GM19035 (cell line): Measurements from ENCODE around the gene RND1.
"Not testable (repeated sequence)": the region's sequence is repeated elsewhere in the genome, so short reads cannot be mapped to it uniquely, and the experiment has no call there.

Experiments
- ATAC-seq: cut with Tn5 transposase; IDR thresholded peaks from one replicate; pipeline ENCODE4 v1.9.1; 2021; ENCODE audit not compliant: unreplicated experiment

RND1 gene

DNA sequence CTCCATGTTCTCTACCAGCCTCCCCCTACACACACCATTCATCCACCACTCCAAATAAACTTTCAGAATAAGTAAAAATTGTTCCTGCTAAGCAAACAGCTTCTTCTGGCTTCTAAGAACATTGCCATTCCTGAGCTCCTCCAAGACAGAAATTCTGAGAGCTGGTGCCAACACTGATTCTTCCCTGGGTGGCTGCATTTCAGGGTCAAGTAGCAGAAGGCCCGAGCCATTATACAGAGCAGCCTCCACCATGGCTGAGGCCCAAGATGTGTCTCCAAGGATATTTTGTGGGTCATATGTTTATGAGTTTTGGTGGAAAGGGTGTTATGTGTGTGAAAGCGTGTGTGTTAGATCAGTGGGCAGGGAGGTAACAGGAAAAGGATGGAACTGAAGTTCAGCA, 3.5 kb upstream of the RND1 start:
- no peak for ATAC-seq

DNA sequence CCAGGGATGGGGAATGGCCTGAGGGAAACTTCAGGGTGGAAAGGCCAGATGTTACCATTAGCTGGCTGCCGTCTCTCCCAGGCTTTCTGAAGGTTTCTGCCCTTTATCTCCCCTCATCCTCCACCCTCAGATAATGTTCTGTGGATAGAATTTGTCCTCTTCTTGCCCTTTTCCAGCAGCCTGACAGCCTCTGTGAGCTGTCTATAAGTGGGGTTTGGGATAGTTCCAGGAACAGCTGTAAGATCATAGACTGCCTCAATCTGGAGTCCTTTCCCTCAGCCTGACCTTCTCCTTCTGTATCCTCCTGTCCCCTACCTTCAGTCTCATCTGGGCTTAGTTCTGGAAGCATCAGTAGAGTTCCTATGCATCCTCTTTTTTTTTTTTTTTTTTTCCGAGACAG, 2.8 kb upstream of the RND1 start:
- ATAC-seq, result no peak

DNA sequence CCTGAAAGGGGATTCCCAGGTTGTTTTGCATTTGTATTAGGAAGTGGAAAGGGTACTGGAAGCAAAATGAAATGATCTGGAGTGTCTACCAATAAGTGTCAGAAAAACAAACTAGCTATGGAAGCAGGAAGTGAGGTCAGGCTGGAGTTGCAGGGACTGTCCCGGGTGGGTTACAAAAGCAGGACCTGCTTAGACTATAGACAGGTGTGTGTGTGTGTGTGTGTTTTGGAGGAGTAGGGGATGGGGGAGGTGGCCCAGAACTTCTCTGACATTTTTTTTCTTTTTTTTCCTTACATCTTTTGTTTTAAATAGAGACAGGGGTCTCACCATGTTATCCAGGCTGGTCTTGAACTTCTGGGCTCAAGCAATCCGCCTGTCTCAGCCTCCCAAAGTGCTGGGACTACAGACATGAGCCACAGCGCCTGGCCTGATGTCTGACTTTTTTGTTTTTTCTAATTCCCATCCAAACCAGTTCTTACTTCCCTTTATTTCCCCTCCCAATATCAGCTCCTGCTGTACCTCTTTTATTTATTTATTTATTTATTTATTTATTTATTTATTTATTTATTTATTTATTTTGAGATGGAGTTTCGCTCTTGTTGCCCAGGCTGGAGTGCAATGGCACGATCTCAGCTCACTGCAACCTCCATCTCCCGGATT, 512 bp upstream of the RND1 start:
- no peak for ATAC-seq

DNA sequence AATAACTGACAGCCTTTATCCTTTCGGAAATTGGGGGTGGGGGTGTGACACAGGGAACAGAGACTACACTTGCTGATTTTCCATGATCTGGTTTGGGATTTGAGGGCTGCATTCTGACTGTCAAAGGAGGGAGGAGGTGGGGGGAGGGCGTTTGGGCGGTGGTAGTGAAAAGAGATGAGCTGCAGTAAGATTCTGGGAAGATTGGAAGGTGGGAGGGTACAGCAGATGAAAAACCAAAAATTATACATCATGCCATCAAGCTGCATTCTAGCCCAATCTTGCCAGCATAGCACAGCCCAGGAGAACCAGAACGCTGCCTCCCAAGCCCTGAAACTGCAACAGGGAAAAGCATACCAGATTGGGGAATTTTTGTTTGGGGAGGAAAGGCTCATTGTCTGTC, 2.4 kb downstream of the RND1 start:
- no peak for ATAC-seq

GRCh38 chr12:48862760-48863159, 2.9 kb downstream of the RND1 start:
- no peak for ATAC-seq

DNA sequence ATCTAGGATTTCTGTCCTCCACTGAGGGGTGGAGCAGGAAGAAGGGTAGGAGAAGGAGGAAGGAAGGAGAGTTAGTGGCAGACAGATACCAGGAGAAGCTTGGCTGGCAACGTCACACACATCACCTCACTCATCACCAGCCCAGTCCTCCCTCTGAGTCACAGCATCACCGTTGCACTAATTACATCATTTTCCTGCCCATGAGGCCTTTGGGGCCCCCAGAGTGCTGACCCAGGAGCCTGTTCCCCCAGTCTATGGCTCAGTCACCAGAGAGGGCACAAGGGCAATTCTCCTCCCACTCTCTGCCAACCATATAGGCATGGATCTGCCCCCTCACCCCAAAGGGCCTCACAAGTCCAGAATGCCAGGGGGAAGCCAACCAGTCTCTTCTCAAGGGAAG, 4.6 kb downstream of the RND1 start:
- no peak for ATAC-seq

DNA sequence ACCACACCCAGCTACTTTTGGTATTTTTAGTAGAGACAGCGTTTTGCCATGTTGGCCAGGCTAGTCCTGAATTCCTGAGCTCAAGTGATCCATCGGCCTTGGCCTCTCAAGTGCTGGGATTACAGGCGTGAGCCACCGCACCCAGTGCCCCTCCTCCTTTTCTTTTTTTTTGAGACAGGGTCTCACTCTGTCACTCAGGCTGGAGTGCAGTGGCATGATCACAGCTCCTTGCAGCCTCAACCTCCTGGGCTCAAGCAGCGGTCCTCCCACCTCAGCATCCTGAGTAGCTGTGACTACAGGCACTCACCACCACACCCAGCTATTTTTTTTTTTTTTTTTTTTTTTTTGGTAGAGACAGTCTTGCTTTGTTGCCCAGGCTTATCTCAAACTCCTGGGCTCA, 5.4 kb downstream of the RND1 start:
- not testable (repeated sequence) for ATAC-seq

GRCh38 chr12:48859607-48860006, 6.1 kb downstream of the RND1 start:
- no peak for ATAC-seq

- ATAC-seq, result no peak
Measured at GRCh38 chr12:48858043-48858442, 7.6 kb downstream of the RND1 start.

DNA sequence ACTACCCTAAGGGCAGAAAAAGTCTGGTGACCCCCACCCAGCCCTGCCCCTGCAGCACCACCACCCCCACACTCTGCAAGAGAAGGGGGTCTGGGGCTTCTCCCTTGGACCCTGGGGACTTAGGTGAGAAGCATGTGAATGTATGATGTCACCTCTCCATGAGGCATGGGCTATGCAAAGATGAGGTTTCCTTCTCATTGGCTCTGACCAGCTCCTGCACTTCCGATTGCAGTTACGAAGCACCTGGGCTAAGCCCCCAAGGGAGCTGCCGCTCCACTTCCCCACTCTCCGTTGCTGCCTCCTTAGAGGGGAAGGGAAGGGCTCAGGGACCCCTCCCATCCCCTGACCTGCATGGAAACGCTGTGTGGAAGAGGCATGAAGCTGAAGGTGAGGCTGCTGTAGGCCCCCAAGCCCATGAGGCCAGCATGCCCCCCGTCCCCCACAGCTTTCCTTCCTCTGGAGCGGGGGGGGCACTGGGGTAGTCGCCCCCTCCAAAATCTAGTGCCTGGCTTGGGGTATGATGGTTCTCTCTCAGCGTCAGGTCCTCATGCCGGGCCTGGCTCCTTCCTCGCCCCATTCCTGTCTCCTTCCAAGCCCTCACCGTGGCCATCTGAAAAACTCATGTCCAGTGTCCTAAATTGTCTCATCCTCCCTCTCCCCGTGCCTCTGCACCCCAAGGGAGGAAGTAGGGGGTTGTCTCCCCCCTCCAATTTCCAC, 8.2 kb downstream of the RND1 start:
- ATAC-seq, result no peak

DNA sequence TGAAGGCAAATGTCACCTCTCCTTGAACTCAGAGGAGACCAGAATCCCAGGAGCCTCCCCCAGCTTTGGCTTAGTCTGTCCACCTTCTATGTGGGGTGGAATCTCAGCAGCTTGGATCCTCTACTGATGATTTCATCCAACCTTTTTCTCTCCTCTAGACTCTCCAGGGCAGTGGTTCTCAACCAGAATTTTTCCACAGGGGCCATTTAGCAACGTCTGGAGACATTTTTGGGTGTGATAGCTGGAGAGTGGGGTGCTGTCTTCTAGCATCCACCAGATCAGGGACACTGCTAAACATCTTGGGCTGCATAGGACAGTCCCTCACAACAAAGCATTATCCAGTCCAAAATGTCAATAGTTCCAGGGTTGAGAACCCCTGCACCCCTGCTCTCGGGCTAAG, 9.3 kb downstream of the RND1 start:
- no peak for ATAC-seq

DNA sequence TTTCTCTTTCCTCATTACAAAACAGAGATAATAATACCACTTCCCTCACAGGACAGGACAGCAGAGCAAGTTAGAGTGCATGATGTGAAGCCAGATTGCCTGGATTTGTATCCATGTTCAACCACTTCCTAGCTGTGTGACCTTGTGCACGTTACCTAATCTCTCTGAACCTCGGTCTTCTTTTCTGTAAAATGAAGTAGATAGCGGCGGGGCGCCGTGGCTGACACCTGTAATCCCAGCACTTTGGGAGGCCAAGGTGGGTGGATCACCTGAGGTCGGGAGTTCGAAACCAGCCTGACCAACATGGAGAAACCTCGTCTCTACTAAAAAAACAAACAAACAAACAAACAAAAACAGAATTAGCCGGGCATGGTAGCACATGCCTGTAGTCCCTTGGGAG, 10.7 kb downstream of the RND1 start:
- ATAC-seq, result not testable (repeated sequence)

DNA sequence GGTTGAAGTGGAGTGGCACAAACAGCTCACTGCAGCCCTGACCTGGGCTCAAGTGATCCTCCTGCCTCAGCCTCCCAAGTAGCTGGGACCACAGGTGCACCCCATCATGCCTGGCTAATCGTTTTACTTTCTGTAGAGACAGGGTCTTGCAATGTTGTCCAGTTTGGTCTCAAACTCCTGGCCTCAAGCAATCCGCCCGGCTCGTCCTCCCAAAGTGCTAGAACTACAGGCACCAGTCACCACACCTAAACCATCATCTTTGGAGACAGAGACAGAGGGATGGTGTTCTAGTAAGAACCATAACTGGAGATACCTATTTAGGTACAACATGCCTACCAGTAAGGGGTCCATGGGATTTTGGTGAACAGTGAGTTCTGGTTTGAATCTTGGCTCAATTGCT, 11.2 kb downstream of the RND1 start:
- no peak for ATAC-seq

DNA sequence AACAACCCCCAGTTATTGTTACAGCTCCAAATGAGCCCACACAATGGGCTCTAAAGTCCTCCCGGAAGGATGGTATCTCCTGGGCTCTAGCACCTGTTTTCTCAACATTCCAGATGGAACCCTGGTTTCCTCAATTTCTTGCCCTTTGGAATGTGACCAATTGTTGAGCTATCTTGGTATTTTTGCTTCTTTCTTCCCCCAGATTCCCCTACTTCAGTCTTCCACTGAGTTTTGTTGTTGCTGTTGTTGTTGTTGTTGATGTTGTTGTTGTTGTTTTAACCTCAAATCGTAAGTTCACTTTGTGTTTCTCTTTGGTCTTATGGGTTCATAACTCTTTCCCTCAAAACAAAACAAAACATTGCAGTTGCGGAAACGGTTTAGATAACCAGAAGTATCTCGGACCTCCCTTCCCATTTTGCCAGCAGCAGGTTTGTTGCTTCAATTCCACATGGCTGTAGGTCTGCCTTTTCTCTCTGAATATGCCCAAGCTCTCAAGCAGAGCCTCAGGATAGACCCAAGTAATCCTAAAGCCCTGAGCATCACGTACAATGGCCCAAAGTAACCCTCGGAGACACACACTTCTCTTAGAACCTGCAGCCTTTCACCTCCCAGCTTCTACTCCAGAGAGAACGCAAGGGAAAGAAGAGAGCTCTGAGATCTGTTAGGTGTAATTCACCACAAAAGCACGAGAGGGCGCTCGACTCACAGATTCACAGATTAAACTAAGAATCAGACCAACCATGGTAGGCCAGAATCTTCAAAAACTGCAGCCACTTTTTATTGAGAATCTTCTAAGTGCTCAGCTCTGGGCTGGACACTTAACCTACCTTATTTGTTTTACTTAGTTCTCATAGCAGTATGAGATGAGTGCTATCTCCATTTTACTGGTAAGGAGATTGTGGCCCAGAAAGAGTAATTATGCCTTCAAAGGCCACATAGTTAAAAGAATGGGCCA, 12.7 kb downstream of the RND1 start:
- peak; percentile 48 for ATAC-seq

- peak; percentile 90 for ATAC-seq
Measured at GRCh38 chr12:48851883-48852733, 13.6 kb downstream of the RND1 start, which contains the start of gene DDX23. Gene DDX23, minus strand, starts transcription at chr12:48852163. Its CDS starts 6,381 bp downstream, at chr12:48845782.

- not testable (repeated sequence) for ATAC-seq
Measured at GRCh38 chr12:48842021-48842420, 23.6 kb downstream of the RND1 start.

- no peak for ATAC-seq
Measured at GRCh38 chr12:48838048-48838447, 27.6 kb downstream of the RND1 start.

- ATAC-seq, result no peak
Measured at GRCh38 chr12:48832321-48833060, 33.2 kb downstream of the RND1 start.

DNA sequence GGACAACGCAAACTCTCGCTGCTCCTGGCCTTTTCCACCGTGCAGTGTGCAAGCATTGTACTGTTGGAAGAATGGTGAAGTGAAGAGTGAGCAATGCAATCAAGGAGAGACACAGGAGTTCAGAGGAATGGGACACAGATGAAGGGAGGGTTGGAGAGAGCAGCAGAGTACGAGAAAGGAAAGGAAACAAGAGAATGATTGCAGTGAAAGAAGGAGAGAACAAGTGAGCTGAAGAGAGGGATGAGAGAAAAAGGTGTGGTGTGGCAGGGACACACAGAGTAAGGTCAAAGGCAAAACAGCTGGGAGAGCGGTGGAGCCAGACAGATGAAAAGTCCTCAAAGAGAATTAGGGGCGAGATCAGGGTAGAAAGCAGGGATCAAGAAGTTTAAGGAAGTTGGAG, 34.4 kb downstream of the RND1 start:
- ATAC-seq, result no peak
